Activated naive CD8-positive, alpha-beta T cell treated with anti-CD3 and anti-CD28 coated beads, Interleukin-2, amount 50 U/mL, for 16 hours (primary cell): ENCODE results near the gene HNRNPCL2.
"Not testable (repeated sequence)": the region's sequence is repeated elsewhere in the genome, so short reads cannot be mapped to it uniquely, and the experiment has no call there.

Experiments used
- DNase-seq: peaks from one replicate; pipeline ENCODE4 v3.0.0-alpha.2; 2020; ENCODE audit warnings: low read depth, low spot score

HNRNPCL2 gene

DNA sequence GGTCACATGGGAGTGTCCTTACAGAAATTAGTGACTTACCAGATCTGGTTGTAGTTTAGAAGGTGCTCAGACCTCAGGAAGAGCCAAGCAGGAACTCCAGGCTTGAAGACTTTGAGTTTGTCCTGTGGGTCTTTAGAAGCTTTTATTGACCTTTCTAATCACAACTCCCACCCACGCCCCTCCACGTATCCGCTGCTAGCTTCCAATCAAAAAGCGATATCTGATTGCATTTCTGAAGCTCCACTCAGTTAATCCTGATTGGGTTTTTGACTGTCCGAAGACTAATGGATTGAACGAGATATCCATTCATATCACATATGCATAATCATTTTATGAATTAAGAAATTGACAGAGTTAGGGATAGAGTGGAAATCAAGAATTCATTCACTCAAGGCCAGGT lies at the start of gene HNRNPCL2:
HNRNPCL2 (minus strand) TSS at position 101 of the 400 bp plus-strand sequence. CDS start 454 bp downstream, outside the sequence.
- not testable (repeated sequence) for DNase-seq

DNA sequence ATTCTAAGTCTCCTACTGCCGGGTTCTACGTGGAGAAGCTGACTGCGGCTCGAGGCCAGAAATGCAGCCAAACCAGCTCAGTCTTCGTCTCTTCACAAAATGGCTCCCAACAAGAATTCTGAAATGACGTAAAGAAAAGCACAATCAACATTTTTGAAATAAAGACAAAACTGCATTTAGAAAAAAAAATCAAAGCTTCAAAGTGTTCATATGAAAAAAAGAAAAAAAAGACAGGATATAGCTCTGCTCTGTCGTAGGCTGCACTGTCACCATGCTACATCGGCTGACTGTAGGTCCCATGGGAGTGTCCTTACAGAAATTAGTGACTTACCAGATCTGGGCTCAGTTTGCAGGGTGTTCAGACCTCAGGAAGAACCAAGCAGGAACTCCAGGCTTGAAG lies 48.9 kb upstream of the HNRNPCL2 start, which contains the start of gene HNRNPCL4:
HNRNPCL4 (minus strand) TSS at position 101 of the 400 bp plus-strand sequence. CDS start 164 bp downstream, outside the sequence.
- not testable (repeated sequence) for DNase-seq

DNA sequence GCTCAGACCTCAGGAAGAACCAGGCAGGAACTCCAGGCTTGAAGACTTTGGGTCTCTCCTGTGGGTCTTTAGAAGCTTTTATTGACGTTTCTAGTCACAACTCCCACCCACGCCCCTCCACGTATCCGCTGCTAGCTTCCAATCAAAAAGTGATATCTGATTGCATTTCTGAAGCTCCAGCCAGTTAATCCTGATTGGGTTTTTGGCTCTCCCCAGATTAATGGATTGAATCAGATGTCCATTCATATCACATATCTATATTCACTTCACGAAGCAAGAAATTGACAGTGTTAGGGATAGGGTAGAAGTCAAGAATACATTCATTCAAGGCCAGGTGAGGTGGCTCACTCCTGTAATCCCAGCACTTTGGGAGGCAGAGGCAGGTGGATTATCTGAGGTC lies 39.3 kb upstream of the HNRNPCL2 start, which contains the start of gene PRAMEF26:
PRAMEF26 (minus strand) TSS at position 101 of the 400 bp plus-strand sequence. CDS start 2,914 bp downstream, outside the sequence.
- not testable (repeated sequence) for DNase-seq

DNA sequence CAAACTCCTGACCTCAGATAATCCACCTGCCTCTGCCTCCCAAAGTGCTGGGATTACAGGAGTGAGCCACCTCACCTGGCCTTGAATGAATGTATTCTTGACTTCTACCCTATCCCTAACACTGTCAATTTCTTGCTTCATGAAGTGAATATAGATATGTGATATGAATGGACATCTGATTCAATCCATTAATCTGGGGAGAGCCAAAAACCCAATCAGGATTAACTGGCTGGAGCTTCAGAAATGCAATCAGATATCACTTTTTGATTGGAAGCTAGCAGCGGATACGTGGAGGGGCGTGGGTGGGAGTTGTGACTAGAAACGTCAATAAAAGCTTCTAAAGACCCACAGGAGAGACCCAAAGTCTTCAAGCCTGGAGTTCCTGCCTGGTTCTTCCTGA lies 46.2 kb downstream of the HNRNPCL2 start, which contains the start of gene PRAMEF25:
PRAMEF25 (plus strand) TSS at position 301 of the 400 bp plus-strand sequence. CDS start 2,920 bp downstream, outside the sequence.
- not testable (repeated sequence) for DNase-seq
